T-cell (primary cell): ENCODE results near the gene ZNF318. TPM values are rescaled to one million over a fixed set of nuclear protein-coding genes. Genes with fewer than 3 reads are reported as not detected.

ENCODE experiments used
- ATAC-seq, 4 experiments: fragments of 200-7000 bp in 3 of 4; fragments of 150-1000 bp in 1 of 4; cut with Tn5 transposase; replicated peaks in 1 of 4; 1 replicate in 3 of 4; 2 replicates in 1 of 4; pipeline ENCODE4 v1.10.0; 2021; ENCODE audit warnings: moderate library complexity in 3 of 4, mild to moderate bottlenecking in 2 of 4, moderate number of reproducible peaks in 1 of 4
- CTCF ChIA-PET, 2 donors: fragments of 300-600 bp; sonication (Branson Sonifier 250); formaldehyde crosslinking; loops; one replicate each; lab custom pipeline; 2022; ENCODE audit warnings: antibody characterized with exemption in 2 of 2; lab: Charles Lee
- POLR2A ChIA-PET, 2 donors: fragments of 300-600 bp; sonication (Branson Sonifier 250); formaldehyde crosslinking; loops; one replicate each; lab custom pipeline; 2022; ENCODE audit warnings: antibody characterized with exemption in 2 of 2; lab: Charles Lee
- DNase-seq, 35 experiments: peaks; one replicate each; pipeline versions ENCODE4 v3.0.0 to v3.0.0-alpha.2; 2013 to 2023
- H3K27ac ChIP-seq: one replicate; pipeline ENCODE4 v1.5.1; 2013; ENCODE audit warnings: low read length
- H3K27me3 ChIP-seq, 2 experiments: replicated peaks in 1 of 2; 1 replicate in 1 of 2; 2 replicates in 1 of 2; pipeline versions ENCODE4 v1.6.1 to v1.7.0; 2013; ENCODE audit warnings: low read length in 1 of 2, mixed read lengths in 1 of 2; ENCODE audit not compliant: control insufficient read depth in 2 of 2, insufficient read depth in 2 of 2; ENCODE audit errors: extremely low read depth in 1 of 2
- H3K36me3 ChIP-seq, 2 donors: 1 replicate in 1 of 2; 2 replicates in 1 of 2; pipeline versions ENCODE4 v1.6.1 to v1.7.0; 2013; ENCODE audit warnings: low read length in 1 of 2; ENCODE audit not compliant: control insufficient read depth in 2 of 2, insufficient read depth in 1 of 2; ENCODE audit errors: extremely low read depth in 1 of 2
- H3K4me1 ChIP-seq, 2 experiments: 1 replicate in 1 of 2; 2 replicates in 1 of 2; pipeline versions ENCODE4 v1.6.1 to v1.7.0; 2013; ENCODE audit warnings: low read length in 2 of 2, mixed read lengths in 1 of 2; ENCODE audit not compliant: insufficient read depth in 2 of 2, control insufficient read depth in 1 of 2; ENCODE audit errors: extremely low read depth in 1 of 2
- H3K4me3 ChIP-seq, 2 donors: 1 replicate in 1 of 2; 2 replicates in 1 of 2; pipeline versions ENCODE4 v1.5.1 to v1.7.0; 2013; ENCODE audit warnings: mild to moderate bottlenecking in 2 of 2, low read length in 1 of 2, moderate library complexity in 1 of 2; ENCODE audit not compliant: control insufficient read depth in 1 of 2; ENCODE audit errors: extremely low read depth in 1 of 2
- H3K9me3 ChIP-seq: 2 replicates; pipeline ENCODE4 v1.7.0; 2013
- H3K27ac Mint-ChIP-seq, 2 donors: one replicate each; pipeline ENCODE4 v1.8.0; 2020 to 2021; ENCODE audit warnings: mild to moderate bottlenecking in 2 of 2, mixed read lengths in 2 of 2
- H3K27me3 Mint-ChIP-seq, 2 donors: one replicate each; pipeline ENCODE4 v1.8.0; 2021 to 2022; ENCODE audit warnings: mixed read lengths in 2 of 2
- H3K36me3 Mint-ChIP-seq: one replicate; pipeline ENCODE4 v1.8.0; 2021; ENCODE audit warnings: mixed read lengths
- H3K4me1 Mint-ChIP-seq, 3 donors: one replicate each; pipeline ENCODE4 v1.8.0; 2020 to 2022; ENCODE audit warnings: mixed read lengths in 3 of 3, mild to moderate bottlenecking in 1 of 3
- H3K4me3 Mint-ChIP-seq, 3 donors: one replicate each; pipeline ENCODE4 v1.8.0; 2020 to 2022; ENCODE audit warnings: mild to moderate bottlenecking in 3 of 3, mixed read lengths in 3 of 3, moderate library complexity in 3 of 3
- H3K9me3 Mint-ChIP-seq, 3 donors: one replicate each; pipeline ENCODE4 v1.8.0; 2020 to 2022; ENCODE audit warnings: mixed read lengths in 3 of 3
- WGBS: methylation state at CpG from one replicate; pipeline ENCODE4 v1.1.5; 2013; ENCODE audit warnings: missing lambda C conversion rate; ENCODE audit not compliant: insufficient coverage; 5-methylcytosine and 5-hydroxymethylcytosine counted together
- total RNA-seq, 35 experiments: library from RNA in 6 of 35; stranded (reverse) in 6 of 35; fragments of 120-200 nt in 1 of 35; gene quantifications; one replicate each; pipeline versions ENCODE4 v1.2.1 to v1.2.4 and lab custom pipeline; 2013 to 2026

ZNF318 gene
- total RNA-seq, 5 donors from 2014 or later (not counting 1 experiment from before 2014, with no cell fraction given), result 24.3 to 33.5 (median 26.2) TPM

GRCh38 chr6:43310134-43310533 is 59.3 kb downstream of the ZNF318 start:
- ChIA-PET POLR2A (no interaction called here), CTCF (interaction anchor here in 1 of 2 donors (0.6 kb wide), 1 partner anchor 48 kb away, joined by 6 read pairs; no protein-coding TSS in a partner anchor)
- H3K4me3 Mint-ChIP-seq, result peak overlapping the region in 1 of 3 donors; percentile 13

GRCh38 chr6:43308990-43309477 is 60.4 kb downstream of the ZNF318 start:
- Mint-ChIP-seq H3K9me3 (no peaks in the 10 kb centered on the region), H3K4me1 (peaks cover 10 to 18% (median 13%) of the 10 kb centered on the region in 3 donors), H3K4me3 (peak overlapping the region; percentile 78 to 80 (median 79)), H3K27me3 (peaks cover 0 to 2% of the 10 kb centered on the region in 2 donors), H3K27ac (no peak overlapping the region), H3K36me3 (no peaks in the 10 kb centered on the region)
- POLR2A ChIA-PET, result interaction anchor here in 1 of 2 donors (0.5 kb wide), 1 partner anchor 399 kb away, joined by 3 read pairs; no protein-coding TSS in a partner anchor
- Histone ChIP-seq H3K27me3 (peaks cover 0 to 18% of the 10 kb centered on the region in 2 experiments), H3K9me3 (no peaks in the 10 kb centered on the region), H3K27ac (no peak overlapping the region), H3K4me3 (peak overlapping the region; percentile 54 to 55), H3K4me1 (peaks cover 0 to 17% of the 10 kb centered on the region in 2 experiments), H3K36me3 (no peaks in the 10 kb centered on the region)
- DNase-seq (no peak), ATAC-seq (peak in 1 of 4 experiments; percentile 6)
- CTCF ChIA-PET, result interaction anchor here (0.6 to 1.4 kb wide), 5 partner anchors 33 to 89 kb away, joined by 4 to 12 read pairs (median 4); partner anchors contain the start of gene ZNF318 (in 1 of the 2)
- WGBS, result 47% methylated on average over 6 of the region's 9 CpGs

More at GRCh38 chr6:43310134-43310533, 59.3 kb downstream of the ZNF318 start:
- WGBS, result no CpG with 5 or more reads among the region's 2 CpGs
- no peaks in the 10 kb centered on the region for H3K36me3 Mint-ChIP-seq
- no peaks in the 10 kb centered on the region for H3K9me3 Mint-ChIP-seq
- H3K27me3 Mint-ChIP-seq, result peaks cover 0 to 2% of the 10 kb centered on the region in 2 donors
- Histone ChIP-seq H3K9me3 (no peaks in the 10 kb centered on the region), H3K36me3 (no peaks in the 10 kb centered on the region), H3K4me1 (peaks cover 0 to 17% of the 10 kb centered on the region in 2 experiments), H3K27me3 (peaks cover 0 to 18% of the 10 kb centered on the region in 2 experiments), H3K27ac (no peak overlapping the region), H3K4me3 (no peak overlapping the region)
- ATAC-seq, result no peak
- no peak for DNase-seq
- peaks cover 10 to 18% (median 13%) of the 10 kb centered on the region in 3 donors for H3K4me1 Mint-ChIP-seq
- no peak overlapping the region for H3K27ac Mint-ChIP-seq

GRCh38 chr6:43308101-43308989 is 61.1 kb downstream of the ZNF318 start, which contains the start of gene CRIP3:
Gene CRIP3 (minus strand): TSS chr6:43308826. CDS start chr6:43308792, 34 bp downstream.
- peak in 34 of 35 experiments; percentile 18 to 65 (median 42) for DNase-seq
- 12% methylated on average over 33 of the region's 39 CpGs for WGBS
- Histone ChIP-seq H3K4me1 (peaks cover 0 to 17% of the 10 kb centered on the region in 2 experiments), H3K9me3 (no peaks in the 10 kb centered on the region), H3K27ac (no peak within 1 kb of the TSS), H3K27me3 (peaks cover 0 to 18% of the 10 kb centered on the region in 2 experiments), H3K36me3 (no peaks in the 10 kb centered on the region), H3K4me3 (peak within 1 kb of the TSS; percentile 54 to 55)
- Mint-ChIP-seq H3K27ac (peak within 1 kb of the TSS in 1 of 2 donors; percentile 31), H3K4me3 (peak within 1 kb of the TSS; percentile 78 to 80 (median 79)), H3K27me3 (peaks cover 0 to 2% of the 10 kb centered on the region in 2 donors), H3K36me3 (no peaks in the 10 kb centered on the region), H3K4me1 (peaks cover 10 to 18% (median 13%) of the 10 kb centered on the region in 3 donors), H3K9me3 (no peaks in the 10 kb centered on the region)
- CTCF ChIA-PET, result interaction anchor here (0.6 to 1.4 kb wide), 8 partner anchors 25 to 303 kb away, joined by 3 to 12 read pairs (median 5); partner anchors contain the start of gene ZNF318 (in 1 of the 2)
- ATAC-seq, result peak; percentile 84 to 88 (median 87)
- POLR2A ChIA-PET, result interaction anchor here (0.6 kb wide), 2 partner anchors 10 to 70 kb away, joined by 3 to 4 read pairs; no protein-coding TSS in a partner anchor

- peaks cover 0 to 2% of the 10 kb centered on the region in 2 donors for H3K27me3 Mint-ChIP-seq
- H3K4me1 Mint-ChIP-seq, result peaks cover 10 to 16% (median 13%) of the 10 kb centered on the region in 3 donors
- Histone ChIP-seq H3K4me3 (no peak overlapping the region), H3K36me3 (no peaks in the 10 kb centered on the region), H3K27me3 (peaks cover 0 to 18% of the 10 kb centered on the region in 2 experiments), H3K9me3 (no peaks in the 10 kb centered on the region), H3K27ac (no peak overlapping the region), H3K4me1 (peaks cover 0 to 17% of the 10 kb centered on the region in 2 experiments)
- H3K36me3 Mint-ChIP-seq, result no peaks in the 10 kb centered on the region
- DNase-seq (no peak), ATAC-seq (no peak)
- no peaks in the 10 kb centered on the region for H3K9me3 Mint-ChIP-seq
- 100% methylated on average over 3 of the region's 5 CpGs for WGBS
- CTCF ChIA-PET, result interaction anchor here in 1 of 2 donors (0.6 to 1.4 kb wide), 5 partner anchors 26 to 199 kb away, joined by 3 to 12 read pairs (median 6); partner anchors contain the start of gene ZNF318
- H3K4me3 Mint-ChIP-seq, result peak overlapping the region in 2 of 3 donors; percentile 41 to 53
- POLR2A ChIA-PET, result interaction anchor here in 1 of 2 donors (0.6 kb wide), 1 partner anchor 11 kb away, joined by 3 read pairs; no protein-coding TSS in a partner anchor
- peak overlapping the region in 1 of 2 donors; percentile 21 for H3K27ac Mint-ChIP-seq
Measured at GRCh38 chr6:43307451-43308100, 61.9 kb downstream of the ZNF318 start.

- CTCF ChIA-PET, result no interaction called here
- no peak for DNase-seq
- no peak overlapping the region for H3K4me3 ChIP-seq
- peaks cover 0 to 17% of the 10 kb centered on the region in 2 experiments for H3K4me1 ChIP-seq
- Mint-ChIP-seq H3K4me3 (no peak overlapping the region), H3K27ac (no peak overlapping the region), H3K4me1 (peaks cover 10 to 16% (median 13%) of the 10 kb centered on the region in 3 donors), H3K9me3 (no peaks in the 10 kb centered on the region), H3K27me3 (peaks cover 0 to 1% of the 10 kb centered on the region in 2 donors), H3K36me3 (no peaks in the 10 kb centered on the region)
- no peak overlapping the region for H3K27ac ChIP-seq
- POLR2A ChIA-PET, result no interaction called here
- H3K27me3 ChIP-seq, result peaks cover 0 to 26% of the 10 kb centered on the region in 2 experiments
- H3K36me3 ChIP-seq, result no peaks in the 10 kb centered on the region
- no peak for ATAC-seq
- no peaks in the 10 kb centered on the region for H3K9me3 ChIP-seq
- WGBS, result 100% methylated on average over 2 of the region's 7 CpGs
Measured at GRCh38 chr6:43306086-43306485, 63.4 kb downstream of the ZNF318 start.
